LNCaP clone FGC (cell line): ENCODE measurements around the gene APOBEC3F.

Experiments
- DNase-seq: peaks from one replicate; pipeline ENCODE4 v3.0.0-alpha.2; 2011; ENCODE audit warnings: low read depth
- H3K4me3 ChIP-seq: 2 replicates; pipeline ENCODE4 v1.5.1; 2011; ENCODE audit warnings: mild to moderate bottlenecking, low read depth, low read length, control low read depth
- TF ChIP-seq, protein P1 (sequence below): IDR thresholded peaks from 2 replicates; pipeline ENCODE4 v1.5.1; 2012; ENCODE audit warnings: mild to moderate bottlenecking; ENCODE audit not compliant: control insufficient read depth, insufficient read depth; ENCODE audit errors: extremely low read depth

The APOBEC3F gene

DNA sequence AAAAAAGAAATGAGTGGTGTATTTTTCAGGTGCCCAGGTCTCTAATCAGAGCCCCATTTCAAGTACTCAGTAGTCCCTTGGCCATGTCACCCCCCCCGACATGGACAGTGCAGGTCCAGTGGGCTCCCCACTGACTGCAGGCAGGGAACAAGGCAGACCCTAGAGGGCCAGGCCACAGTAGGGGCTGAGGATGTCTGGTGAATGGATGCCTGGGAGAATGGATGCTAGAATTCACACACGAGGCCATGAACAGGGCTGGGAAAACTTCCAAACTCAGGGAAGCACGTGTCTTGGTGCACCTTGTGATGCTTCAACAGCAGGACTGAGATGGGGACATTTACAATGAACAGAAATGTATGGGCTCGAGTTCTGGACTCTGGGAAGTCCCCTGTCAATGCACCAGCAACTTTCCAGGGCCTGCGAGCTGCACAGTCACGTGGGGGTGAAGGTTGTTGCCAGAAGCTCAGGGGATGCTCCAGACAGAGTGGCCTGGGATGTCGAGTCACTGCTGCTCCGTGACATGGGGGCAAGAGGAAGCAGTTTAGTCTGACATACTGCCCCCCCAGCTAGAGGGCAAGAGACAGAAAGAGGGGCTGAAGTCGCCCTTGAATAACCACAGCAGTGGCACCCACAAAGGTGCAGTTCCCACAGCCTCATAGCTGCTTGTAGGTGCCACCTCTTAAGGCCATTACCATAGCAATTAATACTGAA is 39.5 kb downstream of the APOBEC3F start:
- no peak for DNase-seq
- no peak overlapping the region for H3K4me3 ChIP-seq
- TF ChIP-seq, protein P1, sequence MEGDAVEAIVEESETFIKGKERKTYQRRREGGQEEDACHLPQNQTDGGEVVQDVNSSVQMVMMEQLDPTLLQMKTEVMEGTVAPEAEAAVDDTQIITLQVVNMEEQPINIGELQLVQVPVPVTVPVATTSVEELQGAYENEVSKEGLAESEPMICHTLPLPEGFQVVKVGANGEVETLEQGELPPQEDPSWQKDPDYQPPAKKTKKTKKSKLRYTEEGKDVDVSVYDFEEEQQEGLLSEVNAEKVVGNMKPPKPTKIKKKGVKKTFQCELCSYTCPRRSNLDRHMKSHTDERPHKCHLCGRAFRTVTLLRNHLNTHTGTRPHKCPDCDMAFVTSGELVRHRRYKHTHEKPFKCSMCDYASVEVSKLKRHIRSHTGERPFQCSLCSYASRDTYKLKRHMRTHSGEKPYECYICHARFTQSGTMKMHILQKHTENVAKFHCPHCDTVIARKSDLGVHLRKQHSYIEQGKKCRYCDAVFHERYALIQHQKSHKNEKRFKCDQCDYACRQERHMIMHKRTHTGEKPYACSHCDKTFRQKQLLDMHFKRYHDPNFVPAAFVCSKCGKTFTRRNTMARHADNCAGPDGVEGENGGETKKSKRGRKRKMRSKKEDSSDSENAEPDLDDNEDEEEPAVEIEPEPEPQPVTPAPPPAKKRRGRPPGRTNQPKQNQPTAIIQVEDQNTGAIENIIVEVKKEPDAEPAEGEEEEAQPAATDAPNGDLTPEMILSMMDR, result no peak

DNA sequence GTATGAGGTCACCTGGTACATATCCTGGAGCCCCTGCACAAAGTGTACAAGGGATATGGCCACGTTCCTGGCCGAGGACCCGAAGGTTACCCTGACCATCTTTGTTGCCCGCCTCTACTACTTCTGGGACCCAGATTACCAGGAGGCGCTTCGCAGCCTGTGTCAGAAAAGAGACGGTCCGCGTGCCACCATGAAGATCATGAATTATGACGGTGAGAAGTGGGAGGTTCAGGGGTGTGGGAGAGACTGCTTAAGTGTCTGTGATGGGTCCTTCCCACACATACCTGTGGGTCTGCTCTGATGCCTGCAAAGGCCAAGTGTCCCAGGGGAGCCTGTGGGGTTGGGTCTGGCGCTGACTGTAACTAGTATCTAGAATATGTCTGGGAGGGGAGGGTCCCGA is 40.4 kb downstream of the APOBEC3F start:
- no peak overlapping the region for H3K4me3 ChIP-seq
- TF ChIP-seq, protein P1, result no peak
- DNase-seq, result no peak

DNA sequence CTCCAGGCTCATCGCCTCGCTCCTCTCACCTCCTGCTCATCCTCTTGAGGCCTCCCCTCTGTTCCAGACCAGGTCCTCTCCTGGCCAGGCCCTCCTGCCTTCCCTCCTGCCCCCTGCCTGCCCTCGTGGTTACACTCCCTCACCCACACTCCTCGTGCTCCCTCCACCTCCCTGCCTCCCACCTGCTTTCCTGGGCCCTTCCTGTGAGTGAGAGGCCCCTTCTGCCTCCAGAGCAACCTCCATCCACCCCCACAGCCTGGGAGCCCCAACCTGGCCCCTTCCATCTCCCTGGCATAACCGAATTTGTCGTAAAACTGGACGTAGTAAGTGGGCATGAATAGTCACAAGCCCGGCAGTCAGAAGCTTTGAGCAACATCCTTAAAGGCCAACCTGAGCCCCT is 40.9 kb downstream of the APOBEC3F start:
- H3K4me3 ChIP-seq, result no peak overlapping the region
- TF ChIP-seq, protein P1, result no peak
- DNase-seq, result no peak

DNA sequence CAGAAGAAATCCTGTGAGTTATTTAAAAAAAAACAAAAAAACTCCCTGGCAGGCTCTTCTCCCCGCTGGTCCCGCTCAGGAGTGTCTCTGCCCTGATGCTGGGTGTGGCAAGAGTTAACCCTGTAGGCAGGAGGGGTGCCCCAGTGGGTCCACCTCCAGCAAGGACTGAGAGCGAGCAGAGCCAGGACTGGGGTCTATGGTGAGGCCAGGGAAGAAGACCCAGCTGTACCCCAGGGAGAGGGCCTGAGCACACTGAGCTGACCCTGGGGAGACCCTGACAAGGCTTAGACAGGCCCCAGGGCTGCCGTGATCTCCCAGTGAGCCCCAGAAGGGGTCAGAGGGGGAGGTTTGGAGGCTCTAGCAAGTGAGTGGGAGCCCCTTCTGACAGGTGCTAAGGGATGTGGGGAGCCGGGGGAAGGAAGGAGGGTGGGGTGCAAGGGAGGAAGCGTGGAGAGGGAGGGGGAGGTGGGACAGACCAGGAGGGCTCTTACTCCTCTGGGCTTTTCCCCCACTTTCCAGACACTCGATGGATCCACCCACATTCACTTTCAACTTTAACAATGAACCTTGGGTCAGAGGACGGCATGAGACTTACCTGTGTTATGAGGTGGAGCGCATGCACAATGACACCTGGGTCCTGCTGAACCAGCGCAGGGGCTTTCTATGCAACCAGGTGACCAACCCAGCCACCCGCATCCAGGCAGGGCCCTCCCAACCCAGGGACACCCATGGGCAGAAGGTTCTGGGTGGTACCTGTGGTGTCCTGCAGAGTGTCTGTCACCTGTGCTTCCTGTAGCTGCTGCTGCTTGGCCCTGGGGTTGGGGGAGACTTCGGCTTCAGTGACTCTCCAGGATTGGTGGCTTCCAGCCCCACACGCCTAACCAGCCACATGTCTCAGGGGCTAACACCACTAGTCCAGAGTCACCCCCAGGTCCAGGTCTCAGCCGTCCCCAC is 42.8 kb downstream of the APOBEC3F start:
- H3K4me3 ChIP-seq, result no peak overlapping the region
- no peak for DNase-seq
- TF ChIP-seq, protein P1, result no peak

DNA sequence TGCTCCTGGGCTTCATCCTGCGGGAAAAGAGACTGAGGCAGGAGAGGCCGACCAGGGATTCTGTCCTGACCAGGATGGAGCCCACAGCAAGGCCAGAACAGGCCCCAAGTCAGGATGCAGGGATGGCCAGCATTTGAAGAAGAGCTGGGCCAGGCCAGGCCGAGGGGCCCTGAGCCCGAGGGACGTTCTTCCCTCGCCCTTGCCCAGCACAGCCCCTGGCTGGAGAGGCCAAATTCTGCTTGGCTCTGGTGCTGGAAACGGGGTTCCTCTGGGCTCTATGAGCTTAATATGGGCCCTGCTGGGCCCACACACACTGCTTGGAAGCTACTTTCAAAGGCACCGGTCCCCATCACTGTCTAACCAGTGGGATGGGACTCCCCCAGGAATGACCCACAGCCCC is 44.0 kb downstream of the APOBEC3F start:
- no peak for DNase-seq
- TF ChIP-seq, protein P1, result no peak
- no peak overlapping the region for H3K4me3 ChIP-seq

DNA sequence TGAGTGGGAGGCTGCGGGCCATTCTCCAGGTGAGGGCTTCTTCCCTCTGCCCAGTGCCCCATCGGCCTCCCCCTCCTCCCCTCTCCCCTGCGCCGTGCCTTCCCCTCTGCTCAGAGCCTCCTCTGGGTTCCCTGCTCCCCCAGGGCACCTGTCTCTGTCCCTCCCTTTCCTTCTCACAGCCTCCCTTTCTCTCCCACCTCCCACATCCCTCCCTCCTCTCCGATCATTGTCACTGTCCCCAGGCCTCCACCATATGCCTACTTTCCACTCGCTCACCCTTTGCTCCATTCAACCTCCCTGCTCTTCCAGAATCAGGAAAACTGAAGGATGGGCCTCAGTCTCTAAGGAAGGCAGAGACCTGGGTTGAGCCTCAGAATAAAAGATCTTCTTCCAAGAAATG is 46.4 kb downstream of the APOBEC3F start:
- TF ChIP-seq, protein P1, result no peak
- DNase-seq, result no peak
- H3K4me3 ChIP-seq, result no peak overlapping the region
